GM19035 (cell line): ENCODE data around the gene INO80D.
"Not testable (repeated sequence)": the region's sequence is repeated elsewhere in the genome, so short reads cannot be mapped to it uniquely, and the experiment has no call there.

Source experiments
- ATAC-seq: cut with Tn5 transposase; IDR thresholded peaks from one replicate; pipeline ENCODE4 v1.9.1; 2021; ENCODE audit not compliant: unreplicated experiment

The INO80D gene

DNA sequence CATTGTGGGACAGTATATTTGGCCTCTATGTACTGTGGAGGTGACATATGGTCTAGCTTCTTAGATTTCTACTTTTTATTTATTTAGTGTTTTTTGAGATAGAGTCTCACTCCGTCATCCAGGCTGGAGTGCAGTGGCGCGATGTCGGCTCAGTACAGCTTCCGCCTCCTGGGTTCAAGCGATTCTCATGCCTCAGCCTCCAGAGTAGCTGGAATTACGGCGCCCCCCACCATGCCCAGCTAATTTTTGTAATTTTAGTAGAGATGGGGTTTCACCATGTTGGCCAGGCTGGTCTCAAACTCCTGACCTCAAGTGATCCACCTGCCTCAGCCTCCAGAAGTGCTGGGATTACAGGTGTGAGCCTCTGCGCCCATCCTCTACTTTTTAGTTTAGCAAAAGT is 99.6 kb downstream of the INO80D start:
- not testable (repeated sequence) for ATAC-seq

DNA sequence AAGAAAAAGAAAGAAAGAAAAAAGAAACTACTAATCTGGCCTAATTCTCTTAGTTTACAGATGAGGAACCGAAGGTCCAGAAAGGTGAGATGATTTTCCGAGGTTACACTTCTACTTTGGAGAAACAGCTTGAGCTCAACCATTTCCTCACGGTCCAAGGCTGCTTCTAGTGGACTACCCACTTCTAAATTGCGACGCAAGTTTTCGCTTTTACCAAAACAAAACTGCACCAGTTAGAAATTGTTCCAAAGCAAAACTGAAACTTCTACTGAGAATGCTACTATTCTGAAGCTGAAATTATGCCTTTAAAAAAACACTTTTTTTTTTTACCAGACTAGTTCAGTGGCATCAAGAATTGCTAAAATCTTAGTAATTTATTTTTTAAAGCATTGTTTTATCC is 101.6 kb downstream of the INO80D start:
- ATAC-seq, result peak; percentile 91

DNA sequence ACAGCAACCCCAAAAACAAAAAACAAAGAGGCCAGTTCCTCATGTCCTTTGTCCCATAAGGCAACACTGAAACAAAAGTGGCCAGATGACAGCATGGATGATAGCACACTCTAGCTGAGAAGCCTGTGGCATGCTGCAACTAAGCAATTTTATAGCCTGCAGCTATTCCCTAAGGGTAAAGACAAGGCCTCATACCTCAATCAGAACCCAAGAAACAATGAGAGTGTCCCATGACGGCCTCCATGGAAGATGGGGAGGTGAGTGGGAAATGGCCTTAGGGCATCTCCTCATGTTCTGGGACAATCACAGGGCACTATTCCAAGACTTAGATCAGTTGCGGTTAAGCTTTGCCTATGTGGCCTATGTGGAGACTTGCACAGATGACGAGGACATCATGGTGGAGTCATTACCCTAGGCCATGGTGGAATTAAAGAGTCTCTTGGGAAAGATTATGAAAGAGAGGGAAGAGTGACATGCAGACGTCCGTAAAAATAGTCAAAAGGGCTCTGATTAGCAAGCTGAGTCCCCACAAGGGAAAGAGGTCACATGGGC is 103.1 kb downstream of the INO80D start:
- no peak for ATAC-seq

GRCh38 chr2:205978728-205979127 is 107.2 kb downstream of the INO80D start:
- ATAC-seq, result not testable (repeated sequence)

GRCh38 chr2:205977699-205978098 is 108.3 kb downstream of the INO80D start:
- not testable (repeated sequence) for ATAC-seq

DNA sequence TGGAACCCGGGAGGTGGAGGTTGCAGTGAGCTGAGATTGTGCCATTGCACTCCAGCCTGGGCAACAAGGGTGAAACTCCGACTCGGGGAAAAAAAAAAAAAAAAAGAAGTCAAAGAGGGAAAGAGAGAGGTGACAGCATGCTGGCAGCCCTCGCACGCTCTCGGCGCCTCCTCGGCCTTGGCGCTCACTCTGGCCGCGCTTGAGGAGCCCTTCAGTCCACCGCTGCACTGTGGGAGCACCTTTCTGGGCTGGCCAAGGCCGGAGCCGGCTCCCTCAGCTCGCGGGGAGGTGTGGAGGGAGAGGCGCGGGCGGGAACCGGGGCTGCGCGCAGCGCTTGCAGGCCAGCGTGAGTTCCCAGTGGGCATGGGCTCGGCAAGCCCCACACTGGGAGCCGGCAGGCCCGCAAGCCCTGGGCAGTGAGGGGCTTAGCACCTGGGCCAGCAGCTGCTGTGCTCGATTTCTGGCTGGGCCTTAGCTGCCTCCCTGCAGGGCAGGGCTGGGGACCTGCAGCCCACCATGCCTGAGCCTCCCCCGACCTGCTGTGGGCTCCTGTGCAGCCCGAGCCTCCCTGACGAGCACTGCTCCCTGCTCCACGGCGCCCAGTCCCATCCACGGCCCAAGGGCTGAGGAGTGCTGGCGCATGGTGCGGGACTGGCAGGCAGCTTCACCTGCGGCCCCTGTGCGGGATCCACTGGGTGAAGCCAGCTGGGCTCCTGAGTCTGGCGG is 108.9 kb downstream of the INO80D start:
- not testable (repeated sequence) for ATAC-seq

- no peak for ATAC-seq
These were observed 109.7 kb downstream of the INO80D start for GRCh38 chr2:205976120-205976814.

DNA sequence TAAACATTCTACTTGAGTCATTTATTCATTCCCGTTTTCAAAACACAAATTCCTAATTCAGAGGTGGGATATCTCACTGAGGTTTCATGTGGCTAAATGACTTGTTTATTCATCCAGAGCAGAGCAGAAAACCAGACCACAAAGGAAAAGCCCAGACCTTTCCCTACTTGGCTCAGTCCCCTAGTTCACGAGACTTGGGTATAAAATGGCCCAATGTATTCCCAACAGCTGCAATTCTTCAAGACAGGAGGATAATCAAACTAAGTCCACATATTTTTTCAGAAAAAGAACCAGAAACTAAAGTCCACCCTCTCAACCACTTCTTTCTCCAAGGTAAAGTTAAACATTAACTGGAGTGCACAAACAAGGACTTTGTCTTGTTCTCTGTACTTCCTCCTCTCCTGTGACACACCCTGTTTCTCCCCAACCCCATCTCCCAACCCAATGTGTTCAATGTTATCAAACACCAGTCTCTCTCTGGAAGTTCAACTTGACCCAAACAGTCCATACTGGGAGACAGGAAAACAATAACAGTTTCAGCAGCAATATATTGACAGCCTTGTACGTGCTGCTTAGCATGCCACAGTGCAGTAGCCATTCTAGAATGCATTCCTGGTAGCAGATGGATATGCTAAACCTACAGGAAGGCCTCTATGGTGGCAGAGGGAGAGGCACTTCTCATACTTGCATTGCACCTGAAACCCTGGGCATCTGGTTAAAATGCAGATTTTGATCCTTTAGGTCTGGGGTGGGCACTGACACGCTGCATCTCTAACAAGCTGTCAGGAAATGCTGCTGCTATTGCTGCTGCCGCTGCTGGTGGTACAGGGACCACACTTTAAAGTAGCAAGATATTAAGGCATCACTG is 110.7 kb downstream of the INO80D start:
- no peak for ATAC-seq

- ATAC-seq, result no peak
These were observed 113.9 kb downstream of the INO80D start for GRCh38 chr2:205972113-205972512.

DNA sequence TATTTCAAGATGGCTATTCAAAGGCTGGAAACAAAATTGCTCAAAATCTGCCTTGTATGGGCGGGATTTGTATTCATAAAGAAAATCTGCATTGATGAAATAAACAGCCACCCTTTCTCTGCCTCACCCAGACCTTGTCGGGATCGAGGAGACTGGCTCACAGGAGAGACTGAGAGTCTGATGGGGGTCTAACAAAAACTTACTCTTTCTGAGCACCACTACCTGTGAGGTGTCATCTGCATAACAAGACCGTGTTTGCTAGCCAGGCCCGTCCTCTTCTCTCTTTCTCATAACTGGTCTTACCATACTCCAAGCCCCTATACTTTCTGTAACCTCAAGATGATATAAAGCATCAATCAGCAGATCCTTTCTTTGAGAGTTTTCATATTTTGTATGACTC is 115.6 kb downstream of the INO80D start:
- no peak for ATAC-seq

- ATAC-seq, result no peak
These were observed 116.4 kb downstream of the INO80D start for GRCh38 chr2:205969584-205969983.

- ATAC-seq, result no peak
These were observed 118.4 kb downstream of the INO80D start for GRCh38 chr2:205967391-205968075.

- no peak for ATAC-seq
These were observed 120.3 kb downstream of the INO80D start for GRCh38 chr2:205965707-205966106.

DNA sequence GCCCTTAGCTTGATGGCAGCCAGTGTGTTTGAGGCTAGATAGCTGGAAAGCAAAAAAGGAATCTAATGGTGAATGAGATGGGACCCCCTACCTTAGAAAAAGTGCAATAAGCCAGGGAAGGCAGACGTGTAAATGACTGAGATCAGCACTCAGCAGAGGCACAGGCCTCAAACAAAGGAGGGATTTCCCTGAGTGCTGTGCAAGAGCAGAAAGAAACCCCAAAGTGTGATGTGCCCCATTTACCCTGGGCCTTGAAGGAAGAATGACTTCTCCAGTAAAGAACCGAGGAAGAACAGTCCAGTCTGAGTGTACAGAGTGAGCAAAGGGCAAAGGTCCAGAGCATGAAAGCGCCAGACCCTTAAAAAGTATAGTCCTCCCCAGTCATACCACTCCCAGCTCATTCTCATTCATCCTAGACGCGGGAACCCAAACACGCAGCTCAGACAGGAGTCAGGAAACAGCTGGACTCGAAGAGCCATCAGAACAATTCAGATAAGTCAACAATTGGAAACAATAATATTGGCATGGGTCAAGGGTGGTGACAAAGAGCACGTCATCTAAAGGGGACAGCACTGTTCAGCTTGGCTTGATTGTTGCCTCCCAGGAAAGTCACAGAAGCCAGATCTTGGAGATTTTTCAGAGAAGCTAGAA is 121.7 kb downstream of the INO80D start:
- ATAC-seq, result no peak

- ATAC-seq, result no peak
These were observed 126.5 kb downstream of the INO80D start for GRCh38 chr2:205959521-205959920.

- ATAC-seq, result no peak
These were observed 128.4 kb downstream of the INO80D start for GRCh38 chr2:205957452-205958154.

DNA sequence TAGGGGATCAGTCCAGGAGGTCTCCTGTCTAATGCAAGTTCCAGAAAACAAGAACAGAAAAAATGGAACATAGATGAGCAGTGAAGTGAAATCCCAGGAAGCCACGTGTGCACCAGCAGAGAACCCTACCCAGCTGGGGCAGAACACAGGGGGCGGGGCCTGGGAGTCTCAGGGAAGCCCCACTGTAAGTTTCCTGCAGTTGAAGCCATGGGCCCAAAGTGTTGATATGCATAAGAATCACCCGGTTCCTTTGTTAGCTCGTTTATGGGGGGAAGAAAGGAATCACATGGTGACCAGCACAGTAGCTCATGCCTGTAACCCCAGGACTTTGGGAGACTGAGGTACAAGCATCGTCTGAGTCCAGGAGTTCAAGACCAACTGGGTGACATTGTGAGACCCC is 131.3 kb downstream of the INO80D start:
- ATAC-seq, result no peak

DNA sequence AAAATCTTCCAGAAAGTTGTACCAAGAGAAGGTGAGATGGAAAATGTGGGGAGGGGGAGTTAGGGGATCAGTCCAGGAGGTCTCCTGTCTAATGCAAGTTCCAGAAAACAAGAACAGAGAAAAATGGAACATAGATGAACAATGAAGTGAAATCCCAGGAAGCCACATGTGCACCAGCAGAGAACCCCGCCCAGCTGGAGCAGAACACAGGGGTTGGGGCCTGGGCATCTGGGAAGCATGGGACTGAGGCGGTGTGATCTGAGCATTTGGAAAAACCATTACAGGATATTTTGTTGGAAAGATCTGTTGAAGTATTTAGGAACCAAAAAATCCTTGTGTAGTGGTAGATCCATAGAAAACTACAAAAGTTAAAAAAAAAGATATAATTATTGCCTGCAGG is 133.7 kb downstream of the INO80D start:
- no peak for ATAC-seq

GRCh38 chr2:205948883-205949282 is 137.1 kb downstream of the INO80D start:
- ATAC-seq, result no peak

GRCh38 chr2:205948496-205948837 is 137.5 kb downstream of the INO80D start:
- ATAC-seq, result no peak
